ELR (cell line): ENCODE measurements around the gene CRLF3.
A peak's percentile ranks its signal among the peaks of the same experiment; 100 is the strongest.
"Not testable (repeated sequence)": the region's sequence is repeated elsewhere in the genome, so short reads cannot be mapped to it uniquely, and the experiment has no call there.

ENCODE experiments used
- DNase-seq: peaks from one replicate; pipeline ENCODE4 v3.0.0-alpha.2; 2015; ENCODE audit warnings: low read depth

CRLF3 gene, protein sequence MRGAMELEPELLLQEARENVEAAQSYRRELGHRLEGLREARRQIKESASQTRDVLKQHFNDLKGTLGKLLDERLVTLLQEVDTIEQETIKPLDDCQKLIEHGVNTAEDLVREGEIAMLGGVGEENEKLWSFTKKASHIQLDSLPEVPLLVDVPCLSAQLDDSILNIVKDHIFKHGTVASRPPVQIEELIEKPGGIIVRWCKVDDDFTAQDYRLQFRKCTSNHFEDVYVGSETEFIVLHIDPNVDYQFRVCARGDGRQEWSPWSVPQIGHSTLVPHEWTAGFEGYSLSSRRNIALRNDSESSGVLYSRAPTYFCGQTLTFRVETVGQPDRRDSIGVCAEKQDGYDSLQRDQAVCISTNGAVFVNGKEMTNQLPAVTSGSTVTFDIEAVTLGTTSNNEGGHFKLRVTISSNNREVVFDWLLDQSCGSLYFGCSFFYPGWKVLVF

GRCh38 chr17:30824356-30825145 lies at the start of gene CRLF3:
Gene CRLF3 (minus strand): TSS chr17:30824692. CDS start chr17:30824651, 41 bp downstream.
- DNase-seq: peak; percentile 92

DNA sequence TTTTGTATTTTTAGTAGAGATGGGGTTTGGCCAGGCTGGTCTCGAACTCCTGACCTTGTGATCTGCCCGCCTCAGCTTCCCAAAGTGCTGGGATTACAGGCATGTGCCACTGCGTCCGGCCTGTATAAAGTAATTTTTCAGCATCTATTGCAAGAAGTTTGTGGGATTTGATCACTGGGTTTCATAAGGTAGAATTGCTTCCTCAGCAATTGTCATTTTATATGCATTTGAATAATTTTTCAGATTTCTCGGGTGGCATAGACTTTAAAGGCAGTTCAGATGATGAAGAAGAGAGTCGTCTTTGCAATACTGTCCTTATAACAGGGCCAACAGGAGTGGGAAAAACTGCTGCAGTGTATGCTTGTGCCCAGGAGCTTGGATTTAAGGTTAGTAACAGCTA lies 44.5 kb upstream of the CRLF3 start:
- no peak for DNase-seq

- no peak for DNase-seq
Observed at GRCh38 chr17:30864636-30865035, 40.1 kb upstream of the CRLF3 start.

DNA sequence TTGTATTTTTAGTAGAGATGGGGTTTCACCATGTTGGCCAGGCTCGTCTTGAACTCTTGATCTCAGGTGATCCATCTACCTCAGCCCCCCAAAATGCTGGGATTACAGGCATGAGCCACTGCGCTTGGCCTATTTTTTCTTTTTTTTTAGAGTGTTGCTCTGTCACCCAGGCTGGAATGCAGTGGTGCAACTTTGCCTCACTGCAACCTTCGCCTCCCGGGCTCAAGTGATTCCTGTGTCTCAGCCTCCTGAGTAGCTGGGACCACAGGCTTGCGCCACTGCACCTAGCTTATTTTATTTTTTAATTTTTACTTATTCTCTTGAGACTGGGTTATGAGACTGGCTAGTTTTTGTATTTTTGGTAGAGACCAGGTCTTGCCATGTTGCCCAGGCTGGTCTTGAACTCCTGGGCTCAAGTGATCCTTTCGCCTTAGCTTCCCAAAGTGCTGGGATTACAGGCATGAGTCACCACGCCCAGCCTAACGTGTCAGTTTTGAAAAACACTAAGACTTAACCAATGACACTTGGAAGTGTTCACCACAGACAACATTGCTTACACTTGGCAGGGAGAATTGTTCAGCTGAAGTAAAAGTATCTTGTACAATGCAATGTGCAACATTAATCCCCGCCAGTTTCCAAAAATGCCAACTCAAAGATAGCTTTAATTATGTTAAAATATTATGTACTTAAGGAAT lies 34.2 kb upstream of the CRLF3 start:
- DNase-seq: peak; percentile 8

- no peak for DNase-seq
Observed at GRCh38 chr17:30854146-30854545, 29.7 kb upstream of the CRLF3 start.

DNA sequence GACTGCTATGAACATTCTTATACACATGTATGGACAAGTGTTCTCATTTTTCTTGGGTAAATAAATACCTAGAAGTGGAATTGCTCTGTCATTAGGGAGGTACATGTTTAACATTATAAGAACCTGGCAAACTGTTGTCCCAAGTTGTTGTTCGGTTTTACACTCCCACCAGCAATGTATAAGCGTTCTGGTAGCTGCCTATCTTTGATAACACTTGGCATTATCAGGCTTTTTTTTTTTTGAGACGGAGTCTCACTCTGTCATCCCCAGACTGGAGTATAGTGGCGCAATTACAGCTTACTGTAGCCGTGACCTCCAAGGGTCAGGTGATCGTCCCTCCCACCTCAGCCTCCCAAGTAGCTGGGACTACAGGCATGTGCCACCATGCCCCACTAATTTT lies 23.5 kb upstream of the CRLF3 start:
- no peak for DNase-seq

DNA sequence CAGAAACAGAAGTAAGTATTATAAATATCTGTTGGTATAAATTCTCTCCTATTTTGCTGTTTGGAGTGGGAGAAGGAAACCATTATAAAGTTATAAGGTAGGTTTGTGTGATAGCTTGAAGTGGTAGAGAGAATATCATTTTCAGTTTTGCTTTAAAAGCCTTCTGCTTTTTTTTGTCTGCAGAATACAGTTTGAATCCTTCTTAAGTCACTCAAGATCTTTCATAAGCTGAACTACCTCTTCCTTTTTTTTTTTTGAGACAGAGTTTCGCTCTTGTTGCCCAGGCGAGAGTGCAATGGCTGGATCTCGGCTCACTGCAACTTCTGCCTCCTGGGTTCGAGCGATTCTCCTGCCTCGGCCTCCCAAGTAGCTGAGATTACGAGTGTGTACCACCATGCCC lies 16.3 kb upstream of the CRLF3 start:
- no peak for DNase-seq

- no peak for DNase-seq
Observed at GRCh38 chr17:30838202-30838807, 13.8 kb upstream of the CRLF3 start.

- DNase-seq: peak; percentile 33
Observed at GRCh38 chr17:30832438-30833124, 8.1 kb upstream of the CRLF3 start.

DNA sequence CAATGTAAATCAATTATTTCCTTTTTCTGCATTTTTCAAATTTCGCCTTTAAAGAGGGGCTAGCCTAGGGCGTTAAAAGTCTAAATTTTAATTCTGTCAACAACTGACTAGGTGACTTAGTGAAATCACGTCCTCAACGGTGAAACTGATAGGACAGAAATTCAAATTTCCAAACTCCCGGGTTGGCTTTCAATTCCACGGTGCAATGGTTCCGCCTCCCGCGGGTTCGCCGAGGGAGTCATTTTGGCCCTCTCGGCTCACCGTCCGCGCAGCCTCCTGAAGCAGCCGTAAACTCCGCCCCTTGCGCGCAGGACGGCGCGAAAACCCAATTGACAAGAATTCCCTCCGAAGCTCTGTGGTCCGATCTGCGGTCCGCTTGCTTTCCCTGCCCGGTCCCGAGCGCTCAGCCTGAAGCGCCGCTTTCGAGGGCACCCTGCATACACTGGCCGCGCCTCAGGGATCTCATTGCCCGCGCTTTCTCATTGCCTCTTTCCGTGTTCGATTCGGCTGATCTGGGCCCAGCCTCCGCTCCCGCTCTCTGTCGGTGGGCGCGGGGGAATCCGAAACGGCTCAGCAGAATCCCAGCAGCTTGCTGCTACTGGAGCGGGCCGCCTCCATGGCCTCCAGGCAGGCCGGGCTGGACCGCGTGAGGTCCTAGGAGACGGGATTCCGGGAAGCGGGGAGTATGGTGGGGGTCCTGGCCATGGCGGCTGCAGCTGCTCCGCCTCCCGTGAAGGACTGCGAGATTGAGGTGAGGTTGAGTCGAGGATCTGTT lies 7.4 kb upstream of the CRLF3 start, which contains the start of gene ATAD5:
Gene ATAD5, plus strand, starts transcription at position 304 of the 775 bp plus-strand sequence. Its CDS starts 382 bp downstream, at position 686.
- peak; percentile 95 for DNase-seq

GRCh38 chr17:30831257-30831656 lies 6.8 kb upstream of the CRLF3 start:
- peak; percentile 27 for DNase-seq

DNA sequence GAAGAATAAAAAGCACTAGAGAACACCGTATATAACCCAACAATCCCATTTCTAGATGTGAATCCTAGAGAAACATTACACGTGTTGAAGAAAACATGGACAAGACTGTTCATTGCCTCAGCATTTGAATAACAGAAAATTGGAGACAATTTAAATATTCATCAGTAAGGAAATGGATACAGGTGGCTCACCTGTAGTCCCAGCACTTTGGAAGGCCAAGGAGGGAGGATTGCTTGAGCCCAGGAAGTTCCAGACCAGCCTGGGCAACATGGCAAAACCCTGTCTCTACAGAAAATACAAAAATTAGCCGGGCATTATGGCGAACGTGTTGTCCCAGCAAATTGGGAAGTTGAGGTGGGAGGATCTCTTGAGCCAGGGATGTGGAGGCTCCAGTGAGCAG lies 4.5 kb upstream of the CRLF3 start:
- no peak for DNase-seq

- DNase-seq: no peak
Observed at GRCh38 chr17:30827082-30827481, 2.6 kb upstream of the CRLF3 start.

- peak; percentile 52 for DNase-seq
Observed at GRCh38 chr17:30824002-30824355, 513 bp downstream of the CRLF3 start.

DNA sequence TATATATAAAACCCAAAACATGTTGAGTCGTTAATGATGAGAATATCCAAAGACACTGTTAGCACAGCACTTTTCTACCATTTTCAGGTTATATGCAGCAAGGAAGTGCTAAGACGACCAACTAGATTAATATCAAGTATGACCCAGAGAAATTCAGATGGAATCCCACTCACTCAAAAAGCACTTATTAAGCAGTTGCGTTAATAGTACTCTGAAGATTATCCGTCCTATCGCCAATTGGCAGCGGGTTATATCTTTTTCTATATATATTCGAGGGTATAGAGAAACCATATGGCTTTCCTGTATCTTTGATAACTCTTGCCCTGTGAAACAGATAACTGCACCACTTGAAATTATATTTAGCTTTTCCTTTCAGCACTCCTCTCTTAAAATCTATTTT lies 1.1 kb downstream of the CRLF3 start:
- DNase-seq: no peak

DNA sequence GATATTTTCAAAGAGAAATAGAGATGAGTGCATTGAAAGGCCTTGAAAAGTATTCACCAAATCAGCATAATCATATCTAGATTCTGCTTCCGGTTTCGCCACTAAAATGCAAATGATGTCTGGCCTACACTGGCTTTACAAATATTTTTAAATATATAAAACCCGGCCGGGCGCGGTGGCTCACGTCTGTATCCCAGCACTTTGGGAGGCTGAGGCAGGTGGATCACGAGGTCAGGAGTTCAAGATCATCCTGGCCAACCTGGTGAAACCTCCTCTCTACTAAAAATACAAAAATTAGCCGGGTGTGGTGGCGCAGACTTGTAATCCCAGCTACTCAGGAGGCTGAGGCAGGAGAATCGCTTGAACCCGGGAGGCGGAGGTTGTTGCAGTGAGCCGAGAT lies 1.6 kb downstream of the CRLF3 start:
- DNase-seq: not testable (repeated sequence)

DNA sequence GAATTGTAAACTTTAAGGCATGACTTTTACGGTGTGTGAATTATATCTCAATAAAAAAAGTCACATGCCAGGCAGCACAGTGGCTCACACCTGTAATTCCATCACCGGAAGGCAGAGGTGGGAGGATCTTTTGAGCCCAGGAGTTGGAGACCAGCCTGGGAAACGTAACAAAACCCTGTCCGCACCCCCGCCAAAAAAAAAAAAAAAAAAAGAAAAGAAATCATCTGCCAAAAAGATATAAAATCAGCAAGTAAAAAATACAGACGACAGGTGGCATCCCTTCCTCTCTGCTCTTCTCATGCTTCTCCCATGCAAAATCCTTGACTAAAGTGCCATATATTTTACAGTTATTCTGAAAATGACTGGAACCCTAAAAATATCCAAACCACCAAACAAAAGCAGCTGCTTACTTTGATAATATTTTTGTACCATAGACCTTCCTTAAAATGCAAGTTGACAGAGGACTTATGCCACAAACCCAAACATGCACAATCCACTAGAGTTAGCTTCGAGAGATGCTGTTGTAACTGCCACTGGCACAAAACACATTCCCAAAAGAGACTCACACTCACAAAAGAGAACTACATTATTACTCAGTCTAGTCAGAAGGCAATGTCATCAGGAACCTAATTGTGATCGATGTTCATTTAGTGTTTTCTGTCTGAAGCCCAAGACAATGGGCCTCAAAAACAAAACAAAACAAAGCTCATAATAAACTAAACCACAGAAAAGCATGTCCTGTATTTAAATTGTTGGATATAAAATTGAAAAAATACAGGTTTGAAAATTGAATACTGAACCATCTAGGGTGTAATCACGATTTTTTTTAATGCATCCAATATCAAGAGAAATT lies 2.4 kb downstream of the CRLF3 start:
- DNase-seq: no peak

- no peak for DNase-seq
Observed at GRCh38 chr17:30819971-30820705, 4.4 kb downstream of the CRLF3 start.

DNA sequence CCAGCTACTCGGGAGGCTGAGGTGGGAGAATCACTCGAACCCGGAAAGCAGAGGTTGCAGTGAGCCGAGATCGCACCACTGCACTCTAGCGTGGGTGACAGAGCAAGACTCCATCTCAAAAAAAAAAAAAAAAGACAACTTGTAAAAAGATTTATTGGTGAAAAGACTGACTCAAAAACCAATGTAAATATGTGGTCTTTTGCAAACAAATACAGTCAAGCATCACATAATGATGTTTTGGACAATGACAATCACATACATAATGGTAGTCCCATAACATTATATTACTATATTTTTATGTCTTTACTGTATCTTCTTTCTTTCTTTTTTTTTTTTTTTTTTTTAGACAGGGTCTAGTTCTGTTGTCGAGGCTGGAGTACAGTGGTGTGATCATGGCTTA lies 8.3 kb downstream of the CRLF3 start:
- no peak for DNase-seq
